GM12878 (cell line): ENCODE data around the gene A2ML1. TPM values are rescaled to one million over a fixed set of nuclear protein-coding genes. Genes with fewer than 3 reads are reported as not detected.

Source experiments
- ATAC-seq: fragments of 200-7000 bp; cut with Tn5 transposase; 3 replicates; pipeline ENCODE4 v1.9.1; 2020; ENCODE audit warnings: mild to moderate bottlenecking, moderate library complexity
- BruUV-seq: library from RNA; stranded (reverse); fragments of 400-500 nt; replicated peaks from 2 replicates; lab custom pipeline; 2021; lab: Mats Ljungman, UMichigan
- CTCF ChIA-PET: fragments of 300-600 bp; sonication (Branson Sonifier 250); formaldehyde crosslinking; extraction: SDS; loops from one replicate; lab custom pipeline; 2021; ENCODE audit warnings: inconsistent platforms; lab: Yijun Ruan, JAX
- POLR2A ChIA-PET: fragments of 350-600 bp; formaldehyde crosslinking; extraction: SDS; loops from one replicate; lab custom pipeline; 2021; ENCODE audit warnings: inconsistent platforms; lab: Charles Lee
- RAD21 ChIA-PET: fragments of 300-600 bp; sonication (Branson Sonifier 250); formaldehyde crosslinking; loops from one replicate; lab custom pipeline; 2023; ENCODE audit warnings: antibody characterized with exemption; ENCODE audit not compliant: unreplicated experiment; lab: Charles Lee
- SMC1A ChIA-PET: fragments of 300-600 bp; sonication (Branson Sonifier 250); formaldehyde crosslinking; loops from one replicate; lab custom pipeline; 2023; ENCODE audit not compliant: unreplicated experiment, uncharacterized antibody; lab: Charles Lee
- DNase-seq: peaks from one replicate; pipeline ENCODE4 v3.0.0-alpha.2; 2011; ENCODE audit warnings: low read depth, low spot score
- FAIRE-seq: peaks from 3 replicates; lab custom pipeline; 2011; peaks lifted over from hg19 to GRCh38; lab: Jason Lieb, UNC
- H2AFZ ChIP-seq: 2 replicates; pipeline ENCODE4 v1.6.0; 2011; ENCODE audit warnings: low read depth, low read length, control low read depth; ENCODE audit not compliant: control insufficient read depth
- H3K27ac ChIP-seq: 2 replicates; pipeline ENCODE4 v1.5.1; 2011; ENCODE audit warnings: control low read depth; ENCODE audit not compliant: control insufficient read depth, insufficient read depth
- H3K27me3 ChIP-seq, 2 experiments: replicated peaks in 1 of 2; 2 replicates each; pipeline versions ENCODE4 v1.6.0 to v1.6.1; 2011; ENCODE audit warnings: low read length in 1 of 2; ENCODE audit not compliant: control insufficient read depth in 2 of 2, insufficient read depth in 2 of 2
- H3K36me3 ChIP-seq, 2 experiments: 2 replicates each; pipeline ENCODE4 v1.5.1; 2011; ENCODE audit warnings: low read length in 1 of 2; ENCODE audit not compliant: control insufficient read depth in 2 of 2, insufficient read depth in 2 of 2
- H3K4me1 ChIP-seq: 2 replicates; pipeline ENCODE4 v1.6.1; 2011; ENCODE audit warnings: mild to moderate bottlenecking, low read length, moderate library complexity, mixed read lengths; ENCODE audit not compliant: control insufficient read depth, insufficient read depth
- H3K4me2 ChIP-seq: 2 replicates; pipeline ENCODE4 v1.6.0; 2011; ENCODE audit warnings: control low read depth; ENCODE audit not compliant: control insufficient read depth, insufficient read depth
- H3K4me3 ChIP-seq: fragments of 200-600 bp; sonication (generic); 2 replicates; pipeline ENCODE4 v1.5.1; 2016
- H3K79me2 ChIP-seq: 2 replicates; pipeline ENCODE4 v1.6.0; 2011; ENCODE audit warnings: low read length; ENCODE audit not compliant: control insufficient read depth, insufficient read depth
- H3K9ac ChIP-seq: 2 replicates; pipeline ENCODE4 v1.8.0; 2011; ENCODE audit warnings: low read length, control low read depth, mixed read lengths; ENCODE audit not compliant: control insufficient read depth, insufficient read depth
- H3K9me3 ChIP-seq: replicated peaks from 3 replicates; pipeline ENCODE4 v1.5.1; 2011; ENCODE audit warnings: mild to moderate bottlenecking, low read length; ENCODE audit not compliant: control insufficient read depth, insufficient read depth
- H4K20me1 ChIP-seq: 2 replicates; pipeline ENCODE4 v1.6.0; 2011; ENCODE audit not compliant: control insufficient read depth, insufficient read depth
- ATF2 ChIP-seq: IDR thresholded peaks from 2 replicates; pipeline ENCODE4 v1.6.1; 2012; ENCODE audit warnings: low read length, inconsistent platforms
- ATF7 ChIP-seq: fragments of 450-650 bp; IDR thresholded peaks from 2 replicates; pipeline ENCODE4 v1.6.1; 2016; ENCODE audit warnings: low read depth, mild to moderate bottlenecking
- BCL11A ChIP-seq: IDR thresholded peaks from 2 replicates; pipeline ENCODE4 v1.6.1; 2011; ENCODE audit warnings: low read depth, low read length
- BHLHE40 ChIP-seq, 2 experiments: fragments of 450-650 bp in 1 of 2; IDR thresholded peaks; 2 replicates each; pipeline ENCODE4 v1.6.1; 2011 to 2017; ENCODE audit warnings: low read depth in 2 of 2, borderline replicate concordance in 1 of 2, improper control_type of control experiment in 1 of 2, low read length in 1 of 2, mild to moderate bottlenecking in 1 of 2
- CEBPZ ChIP-seq: fragments of 150-350 bp; IDR thresholded peaks from 2 replicates; pipeline ENCODE4 v1.6.1; 2016; ENCODE audit warnings: low read depth, low read length
- CHD4 ChIP-seq: fragments of 200-600 bp; sonication (generic); IDR thresholded peaks from 2 replicates; pipeline ENCODE4 v1.6.1; 2016; ENCODE audit warnings: mild to moderate bottlenecking
- CREB1 ChIP-seq: IDR thresholded peaks from 2 replicates; pipeline ENCODE4 v1.6.1; 2012; ENCODE audit warnings: low read depth, mild to moderate bottlenecking, inconsistent platforms
- E4F1 ChIP-seq: fragments of 450-650 bp; IDR thresholded peaks from 2 replicates; pipeline ENCODE4 v1.6.1; 2018; ENCODE audit warnings: borderline replicate concordance, mild to moderate bottlenecking; ENCODE audit not compliant: partially characterized antibody
- EZH2 ChIP-seq: IDR thresholded peaks from 2 replicates; pipeline ENCODE4 v1.6.1; 2012; ENCODE audit warnings: low read depth, mild to moderate bottlenecking, control low read depth, inconsistent platforms, low read length, borderline replicate concordance; ENCODE audit not compliant: control insufficient read depth
- HDGF ChIP-seq: fragments of 450-650 bp; IDR thresholded peaks from 2 replicates; pipeline ENCODE4 v1.6.1; 2016; ENCODE audit warnings: antibody characterized with exemption
- KDM1A ChIP-seq: fragments of 200-600 bp; sonication (generic); IDR thresholded peaks from 2 replicates; pipeline ENCODE4 v1.6.1; 2016; ENCODE audit warnings: borderline replicate concordance
- RAD51 ChIP-seq: fragments of 450-650 bp; IDR thresholded peaks from 2 replicates; pipeline ENCODE4 v1.6.1; 2016; ENCODE audit warnings: moderate library complexity, mild to moderate bottlenecking, inconsistent platforms
- RELA ChIP-seq: fragments of 450-650 bp; IDR thresholded peaks from 2 replicates; pipeline ENCODE4 v1.8.0; 2014; ENCODE audit warnings: borderline replicate concordance; ENCODE audit not compliant: partially characterized antibody
- SIX5 ChIP-seq: IDR thresholded peaks from 2 replicates; pipeline ENCODE4 v1.6.1; 2011; ENCODE audit warnings: mild to moderate bottlenecking, low read depth, low read length, moderate library complexity; ENCODE audit not compliant: severe bottlenecking
- SMARCA5 ChIP-seq: fragments of 450-650 bp; IDR thresholded peaks from 2 replicates; pipeline ENCODE4 v1.6.1; 2017; ENCODE audit warnings: mild to moderate bottlenecking
- SP1 ChIP-seq: IDR thresholded peaks from one replicate; pipeline ENCODE4 v1.6.1; 2011; ENCODE audit warnings: low read depth, low read length
- STAT3 ChIP-seq: IDR thresholded peaks from 2 replicates; pipeline ENCODE4 v1.6.1; 2011; ENCODE audit warnings: low read depth, low read length, improper control_type of control experiment
- ZBED1 ChIP-seq: IDR thresholded peaks from 2 replicates; pipeline ENCODE4 v1.6.1; 2016; ENCODE audit warnings: borderline replicate concordance
- ZNF384 ChIP-seq: IDR thresholded peaks from 2 replicates; pipeline ENCODE4 v1.6.1; 2012; ENCODE audit warnings: low read depth, mild to moderate bottlenecking, low read length, improper control_type of control experiment, borderline replicate concordance
- WGBS: methylation state at CpG from one replicate; pipeline ENCODE4 v1.1.6; 2016; ENCODE audit warnings: low lambda C conversion rate; ENCODE audit not compliant: insufficient replicate concordance, insufficient coverage; ENCODE audit errors: missing lambda C conversion rate; 5-methylcytosine and 5-hydroxymethylcytosine counted together
- in situ Hi-C: fragments of 300-500 bp; cut with MboI; formaldehyde crosslinking; loops from 9 replicates; pipeline ENCODE4 v1.14.3; 2018; ENCODE audit warnings: mixed read lengths
- intact Hi-C: fragments of 100-400 bp; cut with micrococcal nuclease; formaldehyde crosslinking; loops from one replicate; pipeline ENCODE4 v1.14.2; 2022; ENCODE audit not compliant: unreplicated experiment
- polyA plus RNA-seq, 11 experiments: library from polyadenylated mRNA; depleted of rRNA in 4 of 11; unstranded in 6 of 11; stranded (reverse) in 5 of 11; fragments of >200 nt; fragmentation: Nextera tagmentation in 4 of 11; fragmentation: Illumina TruSeq in 1 of 11; extraction: Ambion mirVana in 4 of 11; extraction: Trizol in 1 of 11; gene quantifications; 1 replicate in 1 of 11; 2 replicates in 10 of 11; pipeline versions ENCODE4 v1.2.1 to v1.2.3, GENCODE V29; 2011 to 2016; ENCODE audit warnings: inconsistent platforms in 2 of 11, missing spikeins in 2 of 11, low read depth in 1 of 11
- total RNA-seq, 4 experiments: library from RNA; depleted of rRNA in 3 of 4; stranded (reverse); fragments of >200 nt in 3 of 4; fragmentation: Illumina TruSeq in 1 of 4; extraction: Trizol in 1 of 4; gene quantifications; 2 replicates each; pipeline versions ENCODE4 v1.2.1 to v1.2.3, GENCODE V29; 2013 to 2021

Gene A2ML1
- total and polyA plus RNA-seq, 10 of the 15 experiments (the other 5 are each of a cell fraction or from before 2014, with no cell fraction given): not detected

- SMC1A ChIA-PET: interaction anchor here (0.8 kb wide), 1 partner anchor 10 kb away, joined by 4 read pairs; no protein-coding TSS in a partner anchor
- no peak overlapping the region for H3K4me2 ChIP-seq
- H4K20me1 ChIP-seq: no peaks in the 10 kb centered on the region
- POLR2A ChIA-PET: no interaction called here
- H3K4me3 ChIP-seq: no peak overlapping the region
- no peaks in the 10 kb centered on the region for H3K4me1 ChIP-seq
- TF ChIP-seq ZBED1 (no peak), ATF7 (no peak), SIX5 (no peak), BCL11A (no peak), CREB1 (no peak), CEBPZ (no peak), CHD4 (no peak), SP1 (no peak), RELA (no peak), EZH2 (no peak), RAD51 (no peak), HDGF (no peak), BHLHE40 (IDR thresholded peaks at IDR 0.05; ENCODE audit: borderline replicate concordance in 1 of 2, low read depth in 2 of 2, low read length in 1 of 2) (no peak), ZNF384 (no peak), KDM1A (no peak), STAT3 (no peak), ATF2 (no peak), E4F1 (no peak), SMARCA5 (no peak)
- H3K27ac ChIP-seq: no peak overlapping the region
- BruUV-seq: no TSS peak
- H3K9ac ChIP-seq: no peak overlapping the region
- H2AFZ ChIP-seq: no peak overlapping the region
- ATAC-seq: no peak
- CTCF ChIA-PET: no interaction called here
- in situ Hi-C loops (no loop called here), intact Hi-C loops (no loop called here)
- WGBS: 93% methylated on average over 6 of the region's 6 CpGs
- no peak for DNase-seq
- H3K79me2 ChIP-seq: no peaks in the 10 kb centered on the region
- H3K36me3 ChIP-seq: no peaks in the 10 kb centered on the region
- H3K27me3 ChIP-seq: peaks cover 0 to 4% of the 10 kb centered on the region in 2 experiments; a peak in 2 of 4 replicates
- RAD21 ChIA-PET: no interaction called here
- no peak for FAIRE-seq
- H3K9me3 ChIP-seq: no peaks in the 10 kb centered on the region
These were observed 25.0 kb downstream of the A2ML1 start for GRCh38 chr12:8847435-8847834.
